Measurements from ENCODE around the gene SP2.
"Not testable (repeated sequence)": the region's sequence is repeated elsewhere in the genome, so short reads cannot be mapped to it uniquely, and the experiment has no call there.

Gene SP2

DNA sequence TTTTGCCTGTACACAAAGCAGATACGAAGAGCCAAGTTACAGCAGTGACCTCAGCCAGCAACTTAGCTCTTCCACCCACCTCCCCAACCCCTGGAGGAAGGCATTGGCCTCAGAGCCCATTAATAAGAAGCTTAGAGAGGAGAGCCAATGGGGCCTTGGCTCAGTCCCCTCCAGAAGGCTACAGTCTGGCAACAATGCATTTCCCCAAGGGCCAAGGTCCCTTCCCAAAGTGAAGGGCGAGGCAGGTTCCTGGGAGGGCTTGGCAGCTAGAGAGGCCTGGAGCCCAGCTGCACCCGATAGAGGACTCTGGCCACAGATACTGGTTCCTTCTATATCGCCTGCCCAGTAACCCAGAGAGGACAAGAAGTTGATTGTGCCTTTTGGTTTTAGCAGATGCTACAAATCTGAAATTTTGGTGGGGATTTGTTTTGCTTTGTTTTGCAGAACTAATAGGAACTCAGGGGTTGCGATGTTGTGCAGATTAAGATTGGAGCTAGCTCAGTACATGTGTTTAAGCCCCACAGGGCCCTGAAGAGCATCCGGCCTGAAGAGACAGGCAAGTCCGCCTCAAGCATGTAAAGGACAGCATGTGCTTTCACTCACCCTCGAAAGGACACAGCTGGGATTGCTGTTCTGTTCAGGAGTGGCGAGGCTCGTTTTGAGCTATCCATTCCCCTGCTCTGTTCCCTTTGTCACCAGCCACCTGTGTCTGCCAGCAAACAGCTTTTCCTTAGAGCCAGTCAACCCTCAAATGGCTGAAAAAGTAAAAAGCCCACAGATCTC lies 33.4 kb downstream of the SP2 start:
- Histone ChIP-seq H3K4me3 (ENCODE audit: low read length) (no peak overlapping the region), H3K9me3 (ENCODE audit: control insufficient read depth, low read length) (no peaks in the 10 kb centered on the region), H3K9ac (ENCODE audit: low read length) (no peak overlapping the region), H3K36me3 (ENCODE audit: control insufficient read depth, insufficient read depth, low read length, severe bottlenecking) (peaks cover 28% of the 10 kb centered on the region), H3K27me3 (replicated peaks; ENCODE audit: control insufficient read depth, insufficient read depth, low read length) (no peaks in the 10 kb centered on the region), H3K4me1 (ENCODE audit: control insufficient read depth, insufficient read depth, low read length) (peaks cover 18% of the 10 kb centered on the region)
- no peak for DNase-seq (ENCODE audit: low read depth)

DNA sequence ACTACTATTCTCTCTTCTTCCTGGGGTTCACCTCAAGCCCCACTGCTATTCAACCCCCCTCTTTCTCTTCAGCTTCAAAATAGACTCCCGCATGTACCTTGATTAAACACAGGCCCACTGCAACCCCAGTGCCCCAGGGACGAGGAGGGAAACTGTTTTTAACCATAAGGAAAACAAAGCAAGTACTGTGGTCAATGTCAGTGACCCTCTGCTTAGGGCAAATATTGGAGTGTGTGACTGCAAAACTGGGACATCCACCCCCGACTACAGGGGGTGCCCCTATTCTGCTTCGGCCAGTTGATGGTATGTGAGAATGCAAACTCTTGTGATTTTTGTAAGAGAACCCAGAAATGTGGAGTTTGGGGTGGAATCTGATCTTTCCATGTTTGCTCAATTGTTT lies 35.8 kb downstream of the SP2 start:
- Histone ChIP-seq H3K9me3 (ENCODE audit: control insufficient read depth, low read length) (no peaks in the 10 kb centered on the region), H3K27me3 (replicated peaks; ENCODE audit: control insufficient read depth, insufficient read depth, low read length) (no peaks in the 10 kb centered on the region), H3K36me3 (ENCODE audit: control insufficient read depth, insufficient read depth, low read length, severe bottlenecking) (peaks cover 7% of the 10 kb centered on the region), H3K4me3 (ENCODE audit: low read length) (no peak overlapping the region), H3K9ac (ENCODE audit: low read length) (no peak overlapping the region), H3K4me1 (ENCODE audit: control insufficient read depth, insufficient read depth, low read length) (peaks cover 13% of the 10 kb centered on the region)
- DNase-seq (ENCODE audit: low read depth): no peak

DNA sequence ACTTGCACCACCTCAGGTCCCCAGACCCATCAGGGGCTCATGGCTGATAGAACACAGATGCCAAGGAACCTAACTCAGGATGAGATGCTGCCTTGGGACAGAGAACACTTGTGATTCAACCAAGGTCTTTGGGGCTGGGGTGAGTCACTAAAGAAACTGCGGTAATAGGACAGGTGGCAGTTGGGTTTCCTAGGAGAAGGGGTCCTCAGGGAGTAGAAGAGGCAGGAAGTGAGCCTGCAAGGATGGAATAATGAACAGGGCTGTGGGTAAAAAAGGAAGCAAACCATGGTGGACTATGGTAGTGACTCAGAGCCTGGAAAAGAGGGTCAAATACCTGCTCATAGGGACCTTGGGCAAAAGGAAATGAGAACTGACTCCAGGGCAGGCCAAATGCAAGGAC lies 38.8 kb downstream of the SP2 start:
- DNase-seq (ENCODE audit: low read depth): no peak
- H3K4me1 ChIP-seq (ENCODE audit: control insufficient read depth, insufficient read depth, low read length): peaks cover 16% of the 10 kb centered on the region
- no peak overlapping the region for H3K9ac ChIP-seq (ENCODE audit: low read length)
- H3K27me3 ChIP-seq (replicated peaks; ENCODE audit: control insufficient read depth, insufficient read depth, low read length): no peaks in the 10 kb centered on the region
- H3K4me3 ChIP-seq (ENCODE audit: low read length): no peak overlapping the region
- H3K36me3 ChIP-seq (ENCODE audit: control insufficient read depth, insufficient read depth, low read length, severe bottlenecking): no peaks in the 10 kb centered on the region
- H3K9me3 ChIP-seq (ENCODE audit: control insufficient read depth, low read length): no peaks in the 10 kb centered on the region

DNA sequence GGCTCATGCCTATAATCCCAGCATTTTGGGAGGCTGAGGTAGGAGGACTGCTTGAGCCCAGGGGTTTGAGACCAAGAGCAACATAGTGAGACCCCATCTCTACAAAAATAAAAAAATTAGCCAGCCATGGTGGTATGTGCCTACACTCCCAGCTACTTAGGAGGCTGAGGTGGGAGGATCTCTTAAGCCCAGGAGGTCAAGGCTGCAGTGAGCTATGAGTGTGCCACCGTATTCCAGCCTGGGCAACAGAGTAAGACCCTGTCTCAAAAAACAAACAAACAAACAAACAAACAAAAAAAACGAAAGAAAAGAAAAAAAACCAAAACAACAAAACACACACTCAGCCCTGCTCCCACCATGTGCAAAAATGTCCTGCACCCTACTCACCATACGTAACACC lies 39.4 kb downstream of the SP2 start:
- H3K27me3 ChIP-seq (replicated peaks; ENCODE audit: control insufficient read depth, insufficient read depth, low read length); DNase-seq (ENCODE audit: low read depth); H3K36me3 ChIP-seq (ENCODE audit: control insufficient read depth, insufficient read depth, low read length, severe bottlenecking); H3K9me3 ChIP-seq (ENCODE audit: control insufficient read depth, low read length); H3K9ac ChIP-seq (ENCODE audit: low read length); H3K4me3 ChIP-seq (ENCODE audit: low read length): not testable (repeated sequence)
- H3K4me1 ChIP-seq (ENCODE audit: control insufficient read depth, insufficient read depth, low read length): peaks cover 16% of the 10 kb centered on the region

DNA sequence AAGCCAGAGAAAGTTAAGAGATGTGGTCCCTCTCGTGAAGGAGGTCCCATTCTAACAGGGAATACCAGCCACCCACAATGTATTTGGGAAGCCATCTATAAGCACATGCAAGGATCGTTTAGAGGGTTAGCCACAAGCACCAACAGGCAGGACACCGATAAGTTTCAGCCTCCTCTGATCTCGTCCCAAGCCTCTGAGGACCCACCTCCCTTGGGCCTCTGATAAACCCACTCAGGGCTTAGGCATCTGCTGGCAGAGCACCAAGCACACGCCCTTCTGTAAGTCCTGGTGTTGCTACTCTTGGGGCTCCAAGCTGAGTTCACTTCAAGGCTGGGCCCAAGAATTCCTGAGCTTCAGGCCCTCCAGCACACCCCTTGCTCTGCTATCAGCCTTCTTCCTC lies 39.9 kb downstream of the SP2 start:
- no peaks in the 10 kb centered on the region for H3K36me3 ChIP-seq (ENCODE audit: control insufficient read depth, insufficient read depth, low read length, severe bottlenecking)
- no peak overlapping the region for H3K4me3 ChIP-seq (ENCODE audit: low read length)
- peaks cover 19% of the 10 kb centered on the region for H3K4me1 ChIP-seq (ENCODE audit: control insufficient read depth, insufficient read depth, low read length)
- no peaks in the 10 kb centered on the region for H3K9me3 ChIP-seq (ENCODE audit: control insufficient read depth, low read length)
- DNase-seq (ENCODE audit: low read depth): peak; percentile 45
- H3K27me3 ChIP-seq (replicated peaks; ENCODE audit: control insufficient read depth, insufficient read depth, low read length): no peaks in the 10 kb centered on the region
- H3K9ac ChIP-seq (ENCODE audit: low read length): no peak overlapping the region

DNA sequence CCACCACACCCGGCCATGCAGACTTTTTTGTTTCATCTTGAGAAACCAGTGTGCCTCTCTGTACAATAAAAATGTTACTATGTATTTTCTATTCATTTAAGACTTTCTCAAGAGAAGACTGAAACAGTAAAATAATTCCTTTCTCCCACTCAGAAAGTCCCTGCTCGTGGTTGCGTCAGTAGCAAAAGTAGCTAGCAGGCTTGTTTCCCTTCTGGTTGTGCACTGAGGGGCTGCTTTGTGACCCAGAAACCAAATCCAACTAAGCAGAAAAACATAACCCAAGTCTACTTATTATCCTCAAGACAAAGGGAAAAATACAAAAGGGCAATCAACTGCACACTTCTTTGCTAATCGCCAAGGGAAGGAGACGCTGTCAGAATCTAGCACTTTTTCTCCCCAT lies 41.9 kb downstream of the SP2 start:
- no peak overlapping the region for H3K4me3 ChIP-seq (ENCODE audit: low read length)
- no peaks in the 10 kb centered on the region for H3K27me3 ChIP-seq (replicated peaks; ENCODE audit: control insufficient read depth, insufficient read depth, low read length)
- no peak for DNase-seq (ENCODE audit: low read depth)
- H3K4me1 ChIP-seq (ENCODE audit: control insufficient read depth, insufficient read depth, low read length): peaks cover 30% of the 10 kb centered on the region
- no peak overlapping the region for H3K9ac ChIP-seq (ENCODE audit: low read length)
- no peaks in the 10 kb centered on the region for H3K36me3 ChIP-seq (ENCODE audit: control insufficient read depth, insufficient read depth, low read length, severe bottlenecking)
- no peaks in the 10 kb centered on the region for H3K9me3 ChIP-seq (ENCODE audit: control insufficient read depth, low read length)

DNA sequence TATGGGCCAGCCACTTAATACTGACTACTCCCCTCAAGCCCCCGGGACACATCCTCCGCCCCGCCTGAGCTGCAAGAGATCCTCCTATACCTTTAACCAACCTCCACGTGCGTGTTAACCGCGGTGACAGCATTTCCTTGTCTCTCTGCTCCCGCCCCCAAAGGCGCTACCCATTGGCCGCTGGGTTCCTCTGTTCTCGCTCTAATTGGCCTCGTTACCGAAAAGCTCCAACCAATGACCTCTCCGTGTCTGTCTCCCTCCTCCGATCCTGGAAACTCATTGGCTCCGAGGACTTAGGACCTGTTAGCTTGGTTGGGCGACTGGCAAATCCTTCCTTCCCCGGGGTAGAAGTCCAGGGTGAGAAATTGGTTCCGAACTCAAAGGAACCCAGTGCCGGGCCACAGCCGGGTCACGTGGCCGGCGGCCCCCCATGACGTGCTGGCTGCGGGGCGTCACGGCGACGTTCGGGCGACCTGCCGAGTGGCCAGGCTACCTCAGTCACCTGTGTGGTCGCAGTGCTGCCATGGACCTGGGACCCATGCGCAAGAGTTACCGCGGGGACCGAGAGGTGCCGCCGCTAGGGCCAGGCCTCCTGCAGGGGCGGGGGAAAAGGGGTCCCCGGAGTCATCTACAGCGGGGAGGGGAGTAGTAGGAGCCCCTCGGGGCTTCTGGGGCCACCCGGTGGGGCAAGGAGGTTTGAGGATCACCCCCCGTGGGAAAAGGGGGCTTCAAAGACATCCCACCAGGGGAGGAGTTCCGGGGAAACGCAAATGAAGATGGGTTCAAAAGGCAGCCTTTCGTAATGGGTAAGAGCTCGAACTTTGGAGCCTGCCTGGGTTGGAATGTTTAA lies 45.4 kb downstream of the SP2 start, which contains the start of gene PNPO:
Gene PNPO (plus strand): TSS at position 326 of the 850 bp plus-strand sequence. CDS start 105 bp downstream, at position 431.
- Histone ChIP-seq H3K9ac (ENCODE audit: low read length) (peak within 1 kb of the TSS; percentile 92), H3K4me1 (ENCODE audit: control insufficient read depth, insufficient read depth, low read length) (peaks cover 29% of the 10 kb centered on the region), H3K9me3 (ENCODE audit: control insufficient read depth, low read length) (no peaks in the 10 kb centered on the region), H3K4me3 (ENCODE audit: low read length) (peak within 1 kb of the TSS; percentile 90), H3K36me3 (ENCODE audit: control insufficient read depth, insufficient read depth, low read length, severe bottlenecking) (peaks cover 20% of the 10 kb centered on the region), H3K27me3 (replicated peaks; ENCODE audit: control insufficient read depth, insufficient read depth, low read length) (no peaks in the 10 kb centered on the region)
- DNase-seq (ENCODE audit: low read depth): peak; percentile 99

DNA sequence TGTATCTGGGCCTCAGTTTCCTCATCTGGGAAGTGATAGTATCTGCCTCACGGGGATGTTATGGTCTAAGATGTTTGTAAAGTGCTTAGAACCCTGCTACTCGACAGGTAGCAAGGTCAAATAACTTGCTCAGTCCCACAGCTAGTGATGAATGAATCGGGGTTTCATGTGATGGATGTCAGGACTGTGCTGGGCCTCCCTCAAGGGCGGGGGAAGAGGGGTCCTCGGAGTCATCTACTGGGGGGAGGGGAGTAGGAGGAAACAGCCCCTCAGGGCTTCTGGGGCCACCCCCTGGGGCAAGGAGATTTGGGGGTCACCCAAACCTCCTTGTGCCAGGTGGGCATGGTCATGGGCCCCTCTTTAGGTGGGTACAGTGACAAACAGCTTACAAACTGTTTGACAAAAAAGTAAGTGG lies 46.1 kb downstream of the SP2 start:
- Histone ChIP-seq H3K9me3 (ENCODE audit: control insufficient read depth, low read length) (no peaks in the 10 kb centered on the region), H3K27me3 (replicated peaks; ENCODE audit: control insufficient read depth, insufficient read depth, low read length) (no peaks in the 10 kb centered on the region), H3K9ac (ENCODE audit: low read length) (peak overlapping the region; percentile 92), H3K4me3 (ENCODE audit: low read length) (peak overlapping the region; percentile 90), H3K36me3 (ENCODE audit: control insufficient read depth, insufficient read depth, low read length, severe bottlenecking) (peaks cover 22% of the 10 kb centered on the region), H3K4me1 (ENCODE audit: control insufficient read depth, insufficient read depth, low read length) (peaks cover 29% of the 10 kb centered on the region)
- DNase-seq (ENCODE audit: low read depth): no peak

DNA sequence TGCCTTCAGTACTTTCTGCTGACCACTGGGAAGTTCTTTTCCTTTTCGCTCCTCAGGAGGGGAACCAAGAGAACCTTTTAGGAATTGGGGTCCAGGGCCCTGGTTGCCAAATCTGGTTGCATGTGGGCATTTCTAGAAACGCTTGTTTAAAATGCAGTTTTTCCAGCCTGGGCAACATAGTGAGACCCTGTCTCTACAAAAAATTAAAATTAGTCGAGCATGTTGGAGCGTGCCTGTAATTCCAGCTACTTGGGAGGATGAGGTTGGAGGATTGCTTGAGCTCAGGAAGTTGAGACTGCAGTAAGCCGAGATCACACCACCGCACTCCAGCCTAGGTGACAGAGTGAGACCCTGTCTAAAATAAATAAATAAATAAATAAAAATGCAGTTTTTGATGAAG lies 46.5 kb downstream of the SP2 start:
- Histone ChIP-seq H3K27me3 (replicated peaks; ENCODE audit: control insufficient read depth, insufficient read depth, low read length) (no peaks in the 10 kb centered on the region), H3K9ac (ENCODE audit: low read length) (peak overlapping the region; percentile 92), H3K9me3 (ENCODE audit: control insufficient read depth, low read length) (no peaks in the 10 kb centered on the region), H3K4me3 (ENCODE audit: low read length) (peak overlapping the region; percentile 90), H3K4me1 (ENCODE audit: control insufficient read depth, insufficient read depth, low read length) (peaks cover 29% of the 10 kb centered on the region), H3K36me3 (ENCODE audit: control insufficient read depth, insufficient read depth, low read length, severe bottlenecking) (peaks cover 22% of the 10 kb centered on the region)
- no peak for DNase-seq (ENCODE audit: low read depth)

DNA sequence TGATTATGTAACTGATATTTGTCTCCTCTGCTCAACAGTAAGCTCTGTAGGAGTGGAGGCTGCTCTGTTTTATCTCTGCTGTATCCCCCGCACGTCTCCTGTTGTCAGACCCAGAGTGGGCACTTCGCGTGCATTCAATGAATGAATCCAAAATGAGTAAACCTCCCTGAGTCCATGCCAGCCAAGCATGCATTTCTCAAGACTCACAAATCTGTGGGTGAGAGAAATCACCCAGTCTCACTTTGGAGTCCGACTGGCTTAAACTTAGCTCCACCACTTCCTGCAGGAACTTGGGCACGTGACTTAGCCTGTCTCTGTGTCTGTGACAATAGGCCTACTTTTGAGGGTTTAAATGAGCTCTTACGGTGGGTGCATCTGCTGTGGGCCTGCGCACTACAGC lies 49.0 kb downstream of the SP2 start:
- H3K9ac ChIP-seq (ENCODE audit: low read length): no peak overlapping the region

More for the DNA sequence above, 49.0 kb downstream of the SP2 start:
- Histone ChIP-seq H3K4me3 (ENCODE audit: low read length) (no peak overlapping the region), H3K27me3 (replicated peaks; ENCODE audit: control insufficient read depth, insufficient read depth, low read length) (no peaks in the 10 kb centered on the region), H3K9me3 (ENCODE audit: control insufficient read depth, low read length) (no peaks in the 10 kb centered on the region), H3K36me3 (ENCODE audit: control insufficient read depth, insufficient read depth, low read length, severe bottlenecking) (peaks cover 22% of the 10 kb centered on the region), H3K4me1 (ENCODE audit: control insufficient read depth, insufficient read depth, low read length) (peaks cover 25% of the 10 kb centered on the region)
- DNase-seq (ENCODE audit: low read depth): no peak
